Islet of Langerhans (tissue), 1 donor: Measurements from ENCODE around the gene SLC2A1.

ENCODE experiments used
- FAIRE-seq: peaks from one replicate; lab custom pipeline; 2011; peaks lifted over from hg19 to GRCh38; lab: Jason Lieb, UNC

Gene SLC2A1

DNA sequence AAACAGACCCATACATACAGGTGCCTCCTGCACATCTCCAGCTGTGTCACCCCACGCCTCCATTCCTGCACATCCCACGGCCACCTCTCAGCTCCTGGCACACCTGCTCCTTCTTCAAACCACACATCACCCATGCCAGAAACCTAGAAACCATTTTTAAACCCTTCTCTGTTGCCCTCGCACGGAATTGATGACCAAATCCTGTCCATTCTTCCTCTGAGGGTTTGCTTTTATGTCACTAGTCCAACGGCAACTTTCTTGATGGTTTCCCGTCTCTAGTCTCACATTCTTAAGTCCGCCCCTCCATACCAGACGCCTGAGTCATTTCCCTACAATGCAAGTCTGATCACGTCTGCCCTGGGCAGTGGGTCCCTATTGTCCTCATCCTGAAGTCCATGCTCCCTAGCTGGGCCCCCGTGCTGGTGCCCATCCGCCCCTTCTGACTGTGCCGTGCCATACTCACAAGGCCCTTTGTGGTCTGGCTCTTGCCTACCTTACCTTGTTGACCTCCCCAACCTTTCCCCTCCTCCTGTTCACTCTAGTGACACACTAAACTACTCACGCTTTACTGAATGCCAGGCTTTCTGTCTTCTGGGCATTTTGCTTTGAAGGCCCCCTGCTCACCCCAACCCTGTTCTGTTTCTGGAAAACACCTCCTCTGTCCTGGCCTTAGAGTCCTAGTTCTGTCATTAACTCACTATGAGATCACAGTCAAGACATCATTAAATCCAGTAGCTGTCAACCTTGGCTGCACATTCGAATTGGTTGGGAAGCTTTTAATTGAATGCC lies 17.6 kb downstream of the SLC2A1 start:
- FAIRE-seq, result no peak

DNA sequence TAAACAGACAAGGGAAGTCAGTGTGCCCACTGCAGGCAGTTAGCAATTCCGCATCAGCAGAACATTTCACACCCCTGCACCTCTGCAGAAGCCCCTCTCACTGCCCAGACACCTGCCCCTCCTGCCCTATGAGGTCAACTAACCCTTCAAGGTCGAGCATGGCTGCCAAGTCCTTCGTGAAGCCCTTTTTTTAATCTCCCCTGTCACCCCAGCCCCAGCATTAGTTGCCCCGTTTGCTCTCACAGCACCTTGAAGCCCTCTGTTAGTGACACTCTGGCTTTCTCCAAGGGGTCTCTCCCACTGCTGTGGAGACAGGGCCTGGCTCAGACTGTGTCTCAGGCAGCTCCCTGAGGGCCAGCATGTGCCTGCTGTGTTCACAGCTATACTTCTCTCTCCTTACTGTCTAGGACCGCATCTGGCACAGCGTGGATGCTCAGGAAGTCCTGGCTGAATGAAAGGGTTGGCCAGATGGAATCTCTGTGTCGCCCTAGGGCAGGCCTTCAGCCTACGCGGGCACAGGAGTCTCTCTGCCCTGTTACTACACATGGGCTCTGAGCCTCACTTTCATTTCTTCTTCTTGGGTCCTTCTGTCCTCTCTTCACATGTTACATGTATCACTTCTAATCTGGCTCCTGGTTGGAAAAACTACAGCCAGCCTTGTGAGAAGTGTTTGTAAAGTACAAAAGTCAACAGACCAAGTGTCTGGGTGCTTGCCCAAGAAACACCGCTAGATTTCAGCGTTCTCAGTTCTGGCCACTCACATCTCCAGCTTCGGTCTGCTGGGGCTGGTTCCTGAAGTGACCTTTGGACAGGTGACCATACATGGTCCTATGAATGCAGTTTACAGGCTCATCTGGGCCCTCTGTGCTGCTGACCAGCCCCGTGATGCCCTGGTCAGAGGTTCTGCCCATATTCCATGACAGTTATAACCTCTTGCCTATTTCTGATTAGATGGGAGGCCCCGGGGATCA lies 19.7 kb downstream of the SLC2A1 start:
- no peak for FAIRE-seq

DNA sequence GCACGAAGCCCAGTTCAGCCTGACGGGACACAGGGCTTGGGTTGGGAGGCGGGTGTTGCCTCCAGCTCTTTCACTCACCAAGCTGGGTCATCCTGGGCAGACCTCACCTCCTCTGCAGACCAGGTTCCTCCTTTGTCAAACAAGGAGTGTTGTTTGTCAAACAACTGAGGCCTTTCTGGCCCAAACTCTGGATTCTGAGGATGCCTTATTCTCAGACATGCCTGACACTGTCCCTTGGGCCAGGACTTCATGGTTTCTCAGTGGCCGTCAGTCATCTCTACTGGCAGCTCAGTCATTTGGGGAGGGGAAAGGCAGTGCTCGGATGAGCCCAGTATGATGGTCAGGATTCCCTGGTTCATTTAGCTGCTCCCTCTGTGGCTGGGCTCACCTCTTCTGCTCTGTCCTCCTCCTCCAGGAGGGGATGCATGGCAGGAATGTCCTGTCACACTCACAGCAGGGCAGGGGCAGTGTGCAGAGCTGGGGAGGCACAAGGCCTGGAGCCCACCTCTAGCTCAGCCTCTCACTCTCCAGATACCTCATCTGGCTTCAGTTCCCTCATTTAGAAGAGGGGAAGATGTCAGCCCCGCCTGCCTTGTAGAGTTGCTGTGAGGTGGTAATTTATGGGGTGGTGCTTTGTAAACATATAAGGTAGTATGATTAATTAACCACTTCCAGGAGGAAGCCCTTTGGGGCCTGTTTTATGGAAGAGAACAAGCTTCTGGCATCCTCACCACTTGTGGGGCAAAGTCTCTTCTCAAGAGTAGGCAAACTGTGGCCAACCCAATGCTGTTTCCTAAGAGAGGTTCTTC lies 20.6 kb downstream of the SLC2A1 start:
- no peak for FAIRE-seq

- FAIRE-seq, result no peak
Measured at GRCh38 chr1:42937141-42937696, 21.4 kb downstream of the SLC2A1 start.

GRCh38 chr1:42936309-42937078 lies 22.2 kb downstream of the SLC2A1 start:
- no peak for FAIRE-seq

DNA sequence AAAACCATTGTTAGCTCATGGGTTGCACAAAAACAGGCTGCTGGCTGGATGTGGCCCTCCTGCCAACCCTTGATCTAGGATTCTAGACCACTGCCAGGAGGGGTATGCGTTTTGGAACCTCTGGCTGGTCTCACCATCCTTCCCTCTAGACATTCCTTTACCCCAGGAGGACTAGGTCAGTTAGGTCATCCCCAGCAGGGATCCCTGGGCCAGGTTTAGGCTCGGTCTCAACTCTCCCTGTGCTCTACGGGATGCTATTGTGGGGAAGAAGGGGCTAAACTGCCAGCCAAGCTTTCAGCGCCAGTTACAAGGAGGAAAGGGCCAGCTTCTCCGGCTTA lies 22.7 kb downstream of the SLC2A1 start:
- FAIRE-seq, result no peak

DNA sequence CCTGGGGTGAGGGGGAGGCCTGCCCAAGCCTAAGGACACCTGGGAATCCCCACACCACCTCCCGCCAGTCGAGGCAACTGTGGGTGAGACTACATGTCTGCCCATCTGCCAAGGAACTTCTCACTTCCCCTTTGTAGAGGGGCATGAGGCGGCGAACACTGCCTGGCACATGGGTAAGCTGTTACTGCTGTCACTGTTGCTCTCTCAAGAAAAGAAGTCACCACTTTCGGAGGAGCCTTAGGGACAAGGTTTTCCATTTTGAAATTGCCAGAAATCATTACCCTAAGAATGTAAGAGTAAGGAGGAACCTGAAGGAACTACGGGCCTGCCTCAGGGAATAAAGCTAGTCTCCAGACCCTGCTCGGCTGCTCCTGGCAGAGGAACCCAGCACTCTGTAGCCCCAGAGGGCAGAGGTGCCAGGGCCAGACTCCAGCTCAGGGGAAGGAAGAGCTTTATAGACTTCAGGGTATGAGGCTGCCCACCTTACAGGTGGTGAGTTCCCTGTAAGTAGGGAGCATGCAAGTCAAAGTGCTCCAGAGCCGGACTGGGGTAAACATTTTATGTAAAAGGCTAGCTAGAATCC lies 23.3 kb downstream of the SLC2A1 start:
- no peak for FAIRE-seq

DNA sequence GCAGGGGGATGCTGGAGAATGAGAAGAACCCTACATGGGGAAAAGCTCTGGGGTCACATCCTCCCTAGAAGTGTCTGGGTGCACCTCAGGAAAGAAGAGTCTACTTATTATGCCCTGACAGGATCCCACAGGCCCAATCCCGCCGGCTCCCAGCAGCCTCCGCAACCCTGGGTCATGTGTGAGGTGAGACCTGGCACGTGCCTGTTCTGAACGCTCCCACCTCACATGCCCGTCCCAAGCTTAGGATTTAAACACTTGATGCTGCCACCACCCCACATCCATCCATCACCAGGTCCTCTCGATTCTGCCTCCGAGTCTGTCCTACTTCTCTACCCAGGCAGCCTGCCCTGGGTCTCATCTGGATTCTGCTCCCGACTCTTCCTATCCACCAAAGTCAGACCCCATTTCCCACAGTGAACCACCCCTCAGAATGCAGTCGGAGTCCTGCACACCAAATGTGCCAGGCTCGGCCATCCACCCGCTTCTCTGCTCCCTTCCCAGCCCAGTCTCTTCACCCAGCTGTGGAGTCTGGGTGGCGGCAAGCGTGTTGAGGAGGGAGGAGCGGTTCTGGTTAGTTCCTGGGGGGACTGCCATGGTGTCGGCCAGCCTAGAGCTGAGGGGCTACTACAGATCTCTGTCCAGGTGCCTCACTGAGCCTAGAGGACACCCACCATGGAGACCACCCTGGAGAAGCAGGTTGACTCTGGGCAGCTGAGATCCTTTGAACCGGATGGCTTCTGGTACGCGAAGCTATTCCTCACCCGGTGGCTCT lies 23.9 kb downstream of the SLC2A1 start:
- FAIRE-seq, result no peak

GRCh38 chr1:42933610-42934491 lies 24.8 kb downstream of the SLC2A1 start:
- FAIRE-seq, result no peak

- no peak for FAIRE-seq
Measured at GRCh38 chr1:42933060-42933586, 25.5 kb downstream of the SLC2A1 start.

DNA sequence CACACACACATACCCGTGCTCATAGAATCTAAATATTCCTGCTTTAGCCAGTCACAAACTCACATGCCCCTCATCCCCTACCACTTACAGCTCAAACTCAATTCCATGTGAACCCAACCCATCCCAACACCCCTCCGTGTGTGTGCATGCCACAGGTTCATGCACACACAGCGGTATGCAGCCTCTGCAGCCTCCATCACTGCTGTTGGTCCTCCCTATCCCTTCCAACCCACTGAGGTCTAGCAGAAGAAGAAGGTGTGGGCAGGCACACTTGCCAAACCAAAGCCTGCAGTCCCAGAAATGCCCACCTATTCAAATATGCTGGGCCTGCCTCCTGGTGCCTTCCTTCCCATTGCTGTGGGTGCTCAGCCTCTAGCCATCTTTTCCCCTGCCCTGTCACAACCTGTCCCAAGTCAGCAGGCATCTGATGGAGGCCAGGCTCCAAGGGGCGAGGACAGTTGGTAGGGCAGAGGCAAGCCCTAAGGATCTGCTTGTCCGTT lies 26.2 kb downstream of the SLC2A1 start:
- no peak for FAIRE-seq

DNA sequence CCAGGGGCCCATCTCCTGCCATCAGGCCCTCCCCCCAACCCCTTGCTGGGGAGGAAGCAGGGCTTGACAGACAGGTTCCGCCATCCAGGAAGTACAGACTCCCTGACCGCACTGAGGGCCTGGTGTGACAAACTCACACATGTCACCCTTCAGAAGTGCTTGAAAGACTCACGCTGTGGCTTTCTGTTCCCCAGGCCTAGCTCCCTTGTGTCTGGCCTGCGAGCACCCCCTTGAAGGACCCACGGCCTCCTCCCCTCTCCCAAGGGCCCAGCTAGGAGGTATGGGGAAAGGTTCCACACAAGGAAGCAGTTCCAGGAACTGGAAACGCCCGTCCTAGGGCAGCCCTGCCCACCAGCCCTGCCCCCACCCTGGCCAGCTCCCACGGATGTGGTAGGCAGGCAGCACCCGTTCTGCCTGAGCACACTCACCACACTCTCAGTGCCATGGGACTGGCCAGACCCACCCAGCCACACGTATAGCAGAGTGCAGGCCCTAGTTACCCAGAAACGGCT lies 26.7 kb downstream of the SLC2A1 start:
- FAIRE-seq, result no peak

DNA sequence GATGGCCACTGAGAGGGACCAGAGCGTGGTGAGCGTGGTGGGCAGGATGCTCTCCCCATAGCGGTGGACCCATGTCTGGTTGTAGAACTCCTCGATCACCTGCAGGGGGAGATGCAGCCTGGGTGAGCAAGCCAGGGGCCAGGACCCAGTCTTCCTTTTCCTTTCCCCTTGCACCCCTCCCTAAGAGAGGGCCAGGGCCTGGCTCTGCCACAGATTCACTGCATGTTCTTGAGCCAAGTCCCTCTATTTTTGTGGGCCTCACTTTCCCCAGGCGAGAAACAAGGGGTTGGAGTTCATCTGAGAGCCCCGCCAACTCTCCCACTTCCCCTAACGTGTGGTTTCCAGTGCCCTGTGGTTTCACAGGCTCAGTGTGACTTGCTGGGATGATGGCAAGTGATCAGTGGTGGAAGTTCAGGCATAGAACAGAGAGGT lies 27.5 kb downstream of the SLC2A1 start:
- FAIRE-seq, result no peak

DNA sequence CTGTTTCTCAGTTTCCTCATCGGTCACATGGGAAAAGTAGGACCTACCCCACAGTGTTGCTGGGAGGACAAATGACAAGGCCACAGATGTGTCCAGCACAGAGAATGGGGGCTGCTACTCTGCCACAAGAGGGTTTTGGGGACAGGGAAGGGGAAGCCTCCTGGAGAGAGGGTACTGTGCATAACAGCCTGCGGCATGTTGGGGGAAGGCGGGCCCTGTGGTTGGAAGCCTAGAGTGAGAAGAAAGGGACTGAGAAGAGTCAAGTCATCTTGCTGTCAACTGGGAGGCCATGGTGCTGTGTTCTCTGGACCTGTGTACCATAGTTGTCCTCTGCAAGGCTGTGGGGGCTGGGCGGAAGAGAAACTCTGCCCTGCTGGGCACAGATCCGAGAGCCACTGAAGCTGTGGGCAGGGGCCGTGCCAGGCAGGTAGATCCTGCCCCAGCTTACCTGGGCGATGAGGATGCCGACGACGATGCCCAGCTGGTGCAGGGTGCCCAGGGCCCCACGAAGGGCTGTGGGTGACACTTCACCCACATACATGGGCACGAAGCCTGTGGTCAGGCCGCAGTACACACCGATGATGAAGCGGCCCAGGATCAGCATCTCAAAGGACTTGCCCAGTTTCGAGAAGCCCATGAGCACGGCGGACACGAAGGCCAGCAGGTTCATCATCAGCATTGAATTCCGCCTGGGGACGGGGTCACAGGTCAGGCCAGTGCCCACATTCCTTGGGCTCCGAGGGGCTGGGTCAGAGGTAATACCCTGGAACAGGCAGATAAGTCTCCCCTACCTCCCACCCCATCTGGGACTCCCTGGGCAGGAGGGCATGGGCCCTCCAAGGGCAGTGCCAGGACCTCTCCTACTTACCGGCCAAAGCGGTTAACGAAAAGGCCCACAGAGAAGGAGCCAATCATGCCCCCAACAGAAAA lies 28.2 kb downstream of the SLC2A1 start:
- no peak for FAIRE-seq

DNA sequence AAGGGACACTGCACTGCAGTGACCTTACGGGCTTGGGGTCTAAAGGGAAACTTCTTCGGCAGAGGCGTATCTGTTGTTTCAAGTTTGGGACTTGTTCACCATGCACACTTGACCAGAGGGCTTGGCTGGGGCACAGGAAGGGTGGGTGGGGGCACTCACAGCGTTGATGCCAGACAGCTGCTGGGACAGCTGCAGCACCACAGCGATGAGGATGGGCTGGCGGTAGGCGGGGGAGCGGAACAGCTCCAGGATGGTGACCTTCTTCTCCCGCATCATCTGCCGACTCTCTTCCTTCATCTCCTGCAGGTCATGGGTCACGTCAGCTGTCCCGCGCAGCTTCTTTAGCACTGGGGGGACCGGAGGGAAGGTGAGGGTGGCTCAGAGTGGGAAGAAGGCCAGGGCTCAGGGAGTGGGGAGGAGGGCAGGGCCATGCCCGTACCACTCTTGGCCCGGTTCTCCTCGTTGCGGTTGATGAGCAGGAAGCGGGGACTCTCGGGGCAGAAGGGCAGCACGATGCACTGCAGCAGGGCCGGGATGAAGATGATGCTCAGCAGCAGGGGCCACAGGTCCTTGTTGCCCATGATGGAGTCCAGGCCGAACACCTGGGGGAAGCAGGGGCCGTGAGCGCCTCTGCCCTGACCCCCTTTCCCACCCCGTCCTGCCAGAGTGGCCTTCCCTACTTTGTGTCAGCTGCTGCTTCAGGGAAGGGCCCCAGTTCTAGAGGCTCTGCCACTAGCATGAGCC lies 29.1 kb downstream of the SLC2A1 start:
- no peak for FAIRE-seq

GRCh38 chr1:42928859-42929258 lies 29.8 kb downstream of the SLC2A1 start:
- no peak for FAIRE-seq
